ENCODE measurements around the gene SH3TC1.
A peak's percentile ranks its signal among the peaks of the same experiment; 100 is the strongest.

SH3TC1 gene

DNA sequence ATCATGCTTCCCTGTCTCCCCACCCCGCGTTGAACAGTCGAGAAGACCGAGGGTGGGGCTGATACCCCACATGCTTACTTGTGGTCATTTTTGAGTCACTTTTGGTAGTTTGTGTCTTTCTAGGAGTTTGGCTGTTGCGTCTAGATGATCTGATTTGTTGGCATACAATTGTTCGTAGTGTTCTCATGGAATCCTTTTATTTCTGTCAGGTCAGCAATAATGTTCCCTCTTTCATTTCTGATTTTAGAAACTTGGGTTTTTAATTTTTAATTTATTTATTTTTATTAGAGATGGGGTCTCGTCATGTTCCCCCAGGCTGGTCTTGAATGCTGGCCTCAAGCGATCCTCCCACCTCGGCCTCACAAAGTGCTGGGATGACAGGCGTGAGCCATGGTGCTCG is 30.9 kb downstream of the SH3TC1 start:
- DNase-seq (ENCODE audit: low read depth), result no peak

DNA sequence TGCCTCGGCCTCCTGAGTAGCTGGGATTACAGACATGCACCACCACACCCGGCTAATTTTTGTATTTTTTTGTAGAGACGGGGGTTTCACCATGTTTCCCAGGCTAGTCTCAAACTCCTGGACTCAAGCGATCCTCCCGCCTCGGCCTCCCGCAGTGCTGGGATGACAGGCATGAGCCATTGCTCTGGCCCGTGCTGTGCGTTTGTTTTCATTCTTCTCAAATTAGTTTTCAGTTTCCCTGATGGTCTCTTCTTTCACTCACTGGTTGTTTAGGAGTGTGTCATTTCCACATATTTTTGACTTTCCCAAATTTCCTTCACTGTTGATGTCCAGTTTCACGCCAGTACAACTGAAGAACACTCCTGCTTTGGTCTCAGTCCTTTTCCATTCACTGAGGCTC is 31.8 kb downstream of the SH3TC1 start:
- DNase-seq (ENCODE audit: low read depth), result no peak

DNA sequence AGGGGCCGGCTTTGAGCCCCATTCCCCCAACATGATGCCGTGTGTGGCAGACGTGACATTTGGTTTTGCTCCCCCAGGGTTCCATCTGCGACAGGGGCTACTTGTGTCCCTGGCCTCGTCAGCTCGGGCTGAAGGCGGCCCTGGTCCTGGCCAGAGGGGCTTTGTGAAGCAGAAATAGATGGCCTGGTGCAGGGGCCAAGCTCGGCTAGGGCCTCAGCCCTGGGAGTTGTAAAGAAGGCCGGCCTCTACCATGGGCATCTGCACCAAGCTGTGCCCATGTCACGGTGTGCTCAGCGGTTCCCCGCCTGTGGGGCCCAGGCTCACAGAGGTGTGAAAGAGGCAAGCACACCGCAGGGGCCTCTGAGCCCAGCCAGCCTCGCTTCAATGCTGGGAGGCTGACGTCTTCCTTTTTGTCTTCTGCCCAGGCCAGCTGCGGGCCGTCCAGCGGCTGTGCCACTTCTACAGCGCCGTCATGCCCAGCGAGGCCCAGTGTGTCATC is 32.5 kb downstream of the SH3TC1 start:
- DNase-seq (ENCODE audit: low read depth), result no peak

DNA sequence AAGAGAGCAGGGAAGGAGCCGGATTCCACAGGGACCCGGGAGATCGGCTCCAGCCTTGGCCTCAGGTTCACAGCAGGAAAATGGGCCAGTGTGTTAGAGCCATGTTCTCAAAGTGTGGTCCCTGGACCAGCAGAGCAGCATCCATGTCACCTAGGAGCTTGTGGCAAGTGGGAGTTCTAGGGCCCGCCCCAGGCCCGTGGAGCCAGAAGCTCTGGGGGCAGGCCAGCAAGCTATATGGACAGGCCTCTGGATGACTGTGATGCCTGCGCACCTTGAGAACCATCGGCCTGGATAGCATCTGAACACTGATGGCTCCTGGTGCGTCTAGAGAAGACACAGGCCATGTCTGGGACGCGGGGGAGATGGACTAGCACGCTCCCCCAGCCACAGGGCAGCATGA is 33.7 kb downstream of the SH3TC1 start:
- no peak for DNase-seq (ENCODE audit: low read depth)

DNA sequence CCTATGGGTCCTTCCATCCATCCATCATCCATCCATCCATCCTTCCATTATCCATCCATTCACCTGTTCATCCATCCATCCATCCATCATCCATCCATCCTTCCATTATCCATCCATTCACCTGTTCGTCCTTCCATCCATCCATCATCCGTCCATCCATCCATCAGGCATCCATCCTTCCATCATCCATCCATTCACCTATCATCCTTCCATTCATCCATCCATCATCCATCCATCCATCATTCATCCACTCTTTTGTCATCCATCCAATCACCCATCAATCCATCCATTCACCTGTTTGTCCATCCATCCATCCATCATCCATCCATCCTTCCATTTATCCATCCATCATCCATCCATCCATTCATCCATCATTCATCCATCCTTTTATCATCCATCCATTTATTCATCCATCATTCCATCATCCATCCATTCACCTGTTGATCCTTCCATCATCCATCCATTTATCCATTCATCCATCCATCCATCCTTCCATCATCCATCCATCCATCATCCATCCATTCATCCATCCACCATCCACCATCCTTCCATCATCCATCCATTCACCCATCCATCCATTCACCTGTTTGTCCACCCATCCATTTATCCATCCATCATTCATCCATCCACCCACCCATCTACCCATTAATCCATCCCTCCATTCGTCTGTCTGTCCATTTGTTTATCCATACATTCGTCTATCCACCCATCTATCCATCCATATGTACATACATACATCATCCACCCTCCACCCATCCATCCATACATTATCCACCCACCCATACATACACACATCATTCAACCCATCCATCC is 34.8 kb downstream of the SH3TC1 start:
- no peak for DNase-seq (ENCODE audit: low read depth)

DNA sequence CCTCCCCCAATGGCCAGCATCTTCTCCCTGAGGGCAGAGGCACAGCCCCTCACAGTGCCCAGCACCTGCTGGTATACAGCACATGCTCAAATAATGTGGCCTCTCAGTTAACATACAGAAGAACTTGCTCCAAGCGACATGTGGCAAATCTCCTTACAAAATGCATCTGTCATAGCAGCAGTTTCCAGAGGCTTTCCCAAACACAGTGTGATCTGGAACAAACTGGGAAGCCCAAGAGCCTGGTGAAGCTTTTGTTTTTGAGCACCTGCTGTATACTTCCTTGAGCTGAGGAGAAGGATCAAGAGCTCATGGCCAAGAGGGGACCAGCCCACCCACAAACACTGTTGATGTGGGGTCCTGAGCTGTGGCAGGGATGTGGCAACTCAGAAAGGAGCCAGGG is 35.6 kb downstream of the SH3TC1 start:
- DNase-seq (ENCODE audit: low read depth), result no peak

DNA sequence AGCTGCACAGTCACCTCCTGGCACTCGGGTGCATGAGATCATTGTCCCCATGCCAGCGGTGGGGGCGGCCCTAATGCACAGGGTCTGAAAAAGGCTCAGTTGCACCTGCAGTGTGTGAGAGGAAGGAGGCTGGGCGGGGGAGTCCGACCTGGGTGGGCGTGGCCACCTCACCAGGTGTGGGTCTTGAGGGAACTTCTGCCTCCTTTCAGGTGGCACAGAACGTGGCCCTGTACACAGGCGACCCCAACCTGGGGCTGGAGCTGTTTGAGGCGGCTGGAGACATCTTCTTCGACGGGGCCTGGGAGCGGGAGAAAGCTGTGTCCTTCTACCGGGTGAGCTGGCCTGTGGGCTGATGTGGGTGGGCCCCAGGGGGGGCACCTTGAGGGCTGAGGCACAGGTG is 36.1 kb downstream of the SH3TC1 start:
- no peak for DNase-seq (ENCODE audit: low read depth)

DNA sequence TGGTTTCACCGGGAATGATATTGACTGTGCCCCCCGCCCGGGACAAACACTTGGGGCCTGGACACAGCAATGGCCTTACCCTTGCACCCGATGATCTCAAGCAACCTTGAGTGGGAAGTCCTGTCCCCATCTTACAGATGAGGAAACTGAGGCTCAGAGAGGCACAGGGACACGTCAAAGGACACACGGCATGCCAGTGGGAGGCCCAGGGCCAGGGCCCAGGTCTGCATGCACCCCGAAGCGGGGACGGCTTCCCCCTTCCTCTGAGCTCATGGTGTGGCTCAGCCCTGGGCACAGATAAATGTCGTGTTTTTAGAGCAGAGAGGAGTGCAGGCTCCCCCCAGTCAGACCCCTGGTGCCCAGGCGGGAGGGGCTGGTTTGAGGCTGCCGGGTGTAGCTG is 36.6 kb downstream of the SH3TC1 start:
- DNase-seq (ENCODE audit: low read depth), result no peak

DNA sequence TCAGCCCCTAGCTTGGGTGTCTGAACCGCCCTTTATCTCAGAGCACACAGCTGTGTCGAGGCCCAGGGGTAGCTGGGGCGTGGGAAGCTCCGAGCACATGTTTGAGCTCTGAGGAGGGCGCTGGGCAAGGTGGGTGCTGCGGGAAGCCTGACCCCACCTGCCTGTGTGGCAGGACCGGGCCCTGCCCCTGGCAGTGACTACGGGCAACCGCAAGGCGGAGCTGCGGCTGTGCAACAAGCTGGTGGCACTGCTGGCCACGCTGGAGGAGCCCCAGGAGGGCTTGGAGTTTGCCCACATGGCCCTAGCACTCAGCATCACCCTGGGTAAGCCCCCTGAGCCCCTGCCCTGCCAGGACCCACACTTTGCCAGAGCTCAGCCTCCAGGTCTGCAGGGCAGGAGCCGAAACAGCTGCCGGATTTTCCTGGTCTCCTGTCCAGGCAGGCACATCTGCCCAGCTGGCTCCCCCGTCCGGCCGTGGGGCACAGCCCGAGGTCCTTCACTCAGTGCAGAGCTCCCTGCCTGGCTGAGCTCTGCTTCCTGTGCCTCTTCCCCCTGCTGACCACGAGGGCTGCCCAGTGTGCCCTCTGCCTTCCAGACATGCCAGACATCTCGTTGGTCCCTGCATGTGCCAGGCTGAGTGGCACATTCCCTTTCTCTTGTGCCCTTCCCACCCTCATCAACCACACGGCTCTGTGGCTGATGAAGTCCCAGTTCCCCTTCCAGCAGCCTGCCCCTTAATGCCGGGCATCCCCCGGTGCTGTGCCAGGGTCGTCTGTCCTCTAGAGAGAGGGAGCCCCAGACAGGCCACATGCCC is 37.2 kb downstream of the SH3TC1 start:
- no peak for DNase-seq (ENCODE audit: low read depth)

DNA sequence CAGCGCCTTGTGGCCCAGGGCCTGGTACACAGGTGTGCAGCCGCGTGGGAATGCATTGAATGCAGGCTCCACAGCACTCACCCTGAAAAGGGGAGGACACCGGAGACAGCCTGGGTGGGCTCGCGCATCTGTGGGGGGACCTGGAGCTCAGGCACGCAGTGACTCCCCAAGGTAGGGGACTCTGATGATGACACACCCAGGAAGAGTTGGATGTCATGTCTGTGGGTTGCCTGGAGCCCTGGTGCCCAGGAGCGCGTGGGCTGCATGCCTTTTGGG is 37.8 kb downstream of the SH3TC1 start:
- no peak for DNase-seq (ENCODE audit: low read depth)

DNA sequence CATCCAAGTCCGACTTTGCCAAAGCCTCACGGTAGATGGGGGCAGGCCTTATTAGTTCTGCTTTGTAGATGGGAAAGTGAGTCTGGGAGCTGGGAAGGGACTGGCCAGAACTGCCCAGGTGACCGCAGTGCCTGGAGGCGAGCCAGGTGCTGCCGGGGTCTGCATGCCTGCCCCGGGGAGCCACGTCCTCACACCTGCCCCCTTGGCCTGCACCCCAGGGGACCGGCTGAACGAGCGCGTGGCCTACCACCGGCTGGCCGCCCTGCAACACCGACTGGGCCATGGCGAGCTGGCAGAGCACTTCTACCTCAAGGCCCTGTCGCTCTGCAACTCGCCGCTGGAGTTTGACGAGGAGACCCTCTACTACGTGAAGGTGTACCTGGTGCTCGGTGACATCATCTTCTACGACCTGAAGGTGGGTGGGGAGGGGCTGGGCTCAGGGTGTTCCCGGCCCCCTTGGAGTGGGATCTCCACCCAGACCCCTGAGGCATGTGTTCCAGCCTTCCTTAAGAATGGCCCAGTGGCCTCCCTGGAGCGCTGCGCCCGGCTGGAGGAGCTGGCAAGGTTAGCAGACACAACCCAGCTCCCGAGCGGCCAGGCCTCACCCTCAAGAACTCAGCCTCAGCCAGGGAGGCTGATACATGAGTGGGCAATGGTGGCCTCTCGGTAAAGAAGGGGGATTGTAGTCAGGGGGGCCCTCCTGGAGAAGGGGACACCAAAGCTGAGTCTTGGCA is 38.3 kb downstream of the SH3TC1 start:
- no peak for DNase-seq (ENCODE audit: low read depth)

DNA sequence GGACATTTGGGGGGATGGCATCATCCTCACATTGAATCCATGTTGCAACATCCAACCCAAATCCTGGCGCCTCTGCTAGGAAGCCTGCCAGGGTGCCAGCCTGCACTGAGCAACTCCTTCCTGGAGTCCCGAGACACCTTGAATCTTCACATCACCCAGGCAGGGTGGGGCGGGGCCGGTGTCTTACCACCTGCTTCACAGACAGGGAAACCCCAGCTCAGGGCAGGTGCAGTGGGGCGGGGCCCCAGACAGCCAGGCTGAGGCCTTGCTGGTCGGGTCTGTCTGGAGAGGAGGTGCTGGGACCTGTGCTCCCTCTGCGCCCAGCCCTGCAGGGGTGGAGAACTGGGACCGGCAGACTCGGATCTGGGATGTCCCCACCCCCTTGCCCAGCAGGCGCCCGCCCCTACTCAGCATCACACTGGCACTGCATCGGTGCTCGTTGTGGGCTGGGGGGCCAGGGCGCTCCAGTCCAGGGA is 39.0 kb downstream of the SH3TC1 start:
- no peak for DNase-seq (ENCODE audit: low read depth)

DNA sequence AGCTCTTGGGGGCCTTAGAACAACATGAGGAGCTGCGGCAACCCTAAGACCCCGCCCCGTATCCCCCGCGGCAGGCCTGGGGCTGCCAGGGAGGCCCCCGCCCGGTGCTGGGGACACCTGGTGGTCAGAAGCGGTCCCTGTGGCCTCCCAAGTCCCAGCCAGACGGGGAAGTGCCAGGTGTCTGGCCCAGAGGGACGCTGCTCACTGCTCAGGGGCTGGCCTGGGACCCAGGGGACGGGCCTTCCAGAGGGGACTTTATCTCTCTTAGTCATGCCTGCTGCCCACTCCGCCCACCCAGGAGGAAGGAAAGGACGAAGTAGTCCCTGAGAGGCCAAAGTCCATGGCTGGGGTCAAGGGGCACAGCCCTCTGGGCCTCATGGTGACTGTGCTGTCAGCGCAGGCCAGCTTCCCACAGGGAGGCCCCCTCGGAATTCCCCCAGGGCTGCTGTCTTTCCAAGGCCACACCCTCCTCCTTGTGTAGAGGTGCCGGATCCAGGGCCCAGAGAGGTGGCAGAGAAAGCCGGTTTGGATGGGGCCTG is 39.5 kb downstream of the SH3TC1 start:
- no peak for DNase-seq (ENCODE audit: low read depth)

DNA sequence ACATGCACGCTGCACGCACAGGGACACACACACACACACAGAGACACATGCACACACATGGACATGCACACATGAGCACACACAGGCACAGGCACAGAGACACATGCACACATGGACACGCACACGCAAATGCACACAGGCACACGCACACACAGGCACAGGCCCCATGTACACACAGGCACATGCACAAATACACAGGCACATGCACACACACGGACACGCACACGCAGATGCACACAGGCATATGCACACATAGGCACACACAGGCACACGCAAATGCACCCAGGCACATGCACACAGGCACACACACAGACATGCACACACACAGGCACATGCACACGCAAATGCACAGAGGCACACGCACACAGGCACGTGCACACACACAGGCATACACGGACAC is 40.1 kb downstream of the SH3TC1 start:
- no peak for DNase-seq (ENCODE audit: low read depth)

DNA sequence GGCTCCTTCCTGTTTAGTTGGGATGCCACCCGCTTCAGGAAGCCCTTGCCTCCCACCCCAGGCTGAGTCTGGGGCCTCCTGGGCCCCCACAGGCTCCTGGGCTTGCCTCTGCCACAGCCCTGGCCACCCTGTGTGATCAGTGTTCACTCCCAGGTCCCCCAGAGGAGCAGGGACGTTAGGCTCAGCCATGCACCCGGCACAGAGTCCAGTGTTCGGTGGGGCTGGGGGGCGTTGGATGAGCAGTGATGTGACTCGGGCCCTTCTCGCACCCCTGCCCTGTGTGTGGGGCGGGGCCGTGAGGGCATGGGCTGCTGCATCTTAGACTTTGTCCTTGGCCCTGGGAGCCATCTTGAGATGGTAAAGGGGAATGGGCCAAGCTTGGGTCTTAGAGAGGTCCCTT is 40.6 kb downstream of the SH3TC1 start:
- no peak for DNase-seq (ENCODE audit: low read depth)

DNA sequence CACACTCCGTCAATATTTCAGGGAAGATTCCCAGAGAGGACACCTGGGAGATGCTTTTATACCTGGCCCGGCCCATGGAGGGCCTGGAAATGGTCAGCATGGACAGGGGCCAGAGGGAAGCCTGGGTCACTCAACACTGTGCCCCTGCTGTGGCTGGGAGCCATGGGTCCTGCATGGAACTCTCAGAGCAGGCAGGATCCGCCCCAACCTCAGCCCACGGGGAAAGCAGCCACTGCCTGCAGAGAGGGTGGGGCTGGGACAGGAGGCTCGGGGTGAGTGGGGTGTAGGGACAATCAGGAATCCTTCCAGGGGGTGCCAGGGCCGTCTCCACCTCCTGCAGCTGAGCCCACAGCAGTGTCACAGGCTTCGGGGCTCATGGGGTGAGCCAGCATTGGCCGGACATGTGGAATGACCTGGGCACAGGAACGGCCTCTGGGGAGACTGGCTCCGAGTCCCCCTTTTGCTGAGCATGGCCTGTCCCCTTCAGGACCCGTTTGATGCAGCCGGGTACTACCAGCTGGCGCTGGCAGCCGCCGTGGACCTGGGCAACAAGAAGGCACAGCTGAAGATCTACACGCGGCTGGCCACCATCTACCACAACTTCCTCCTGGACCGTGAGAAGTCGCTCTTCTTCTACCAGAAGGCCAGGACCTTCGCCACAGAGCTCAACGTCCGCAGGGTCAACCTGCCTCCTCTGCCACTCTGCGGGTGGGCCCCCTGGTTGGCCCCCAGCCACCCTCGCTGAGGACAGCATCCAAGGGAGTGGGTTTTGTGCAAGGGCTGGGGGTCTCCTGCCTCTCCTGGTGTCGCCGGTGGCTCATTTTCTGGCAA is 41.3 kb downstream of the SH3TC1 start:
- DNase-seq (ENCODE audit: low read depth), result no peak

DNA sequence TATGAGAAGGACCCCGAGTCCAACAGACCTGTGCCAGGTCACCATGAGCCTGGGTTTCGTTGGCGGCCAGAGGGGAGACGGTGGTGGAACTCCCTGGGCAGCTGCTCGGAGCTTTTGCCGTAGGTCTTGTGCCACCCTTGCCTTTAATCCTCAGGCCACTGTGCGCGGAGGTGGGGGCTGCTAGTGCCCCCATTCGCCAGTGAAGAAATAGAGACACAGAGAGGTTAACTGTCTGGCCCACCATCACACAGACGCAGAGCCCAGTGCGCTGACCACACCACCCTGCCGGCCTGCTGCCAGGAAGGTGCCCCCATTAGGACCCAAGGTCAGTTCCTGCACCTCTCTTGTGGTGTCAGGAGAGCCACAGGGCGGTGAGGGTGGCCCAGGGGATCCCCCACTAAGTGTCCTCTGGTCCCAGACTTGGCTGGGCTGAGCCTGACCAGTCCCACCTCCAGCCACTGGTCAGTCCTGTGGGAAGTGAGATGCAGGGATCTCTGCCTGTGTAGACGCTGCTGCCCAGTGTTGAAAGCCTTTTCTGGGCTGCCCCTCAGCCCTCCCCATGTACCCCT is 42.2 kb downstream of the SH3TC1 start:
- DNase-seq (ENCODE audit: low read depth), result no peak

DNA sequence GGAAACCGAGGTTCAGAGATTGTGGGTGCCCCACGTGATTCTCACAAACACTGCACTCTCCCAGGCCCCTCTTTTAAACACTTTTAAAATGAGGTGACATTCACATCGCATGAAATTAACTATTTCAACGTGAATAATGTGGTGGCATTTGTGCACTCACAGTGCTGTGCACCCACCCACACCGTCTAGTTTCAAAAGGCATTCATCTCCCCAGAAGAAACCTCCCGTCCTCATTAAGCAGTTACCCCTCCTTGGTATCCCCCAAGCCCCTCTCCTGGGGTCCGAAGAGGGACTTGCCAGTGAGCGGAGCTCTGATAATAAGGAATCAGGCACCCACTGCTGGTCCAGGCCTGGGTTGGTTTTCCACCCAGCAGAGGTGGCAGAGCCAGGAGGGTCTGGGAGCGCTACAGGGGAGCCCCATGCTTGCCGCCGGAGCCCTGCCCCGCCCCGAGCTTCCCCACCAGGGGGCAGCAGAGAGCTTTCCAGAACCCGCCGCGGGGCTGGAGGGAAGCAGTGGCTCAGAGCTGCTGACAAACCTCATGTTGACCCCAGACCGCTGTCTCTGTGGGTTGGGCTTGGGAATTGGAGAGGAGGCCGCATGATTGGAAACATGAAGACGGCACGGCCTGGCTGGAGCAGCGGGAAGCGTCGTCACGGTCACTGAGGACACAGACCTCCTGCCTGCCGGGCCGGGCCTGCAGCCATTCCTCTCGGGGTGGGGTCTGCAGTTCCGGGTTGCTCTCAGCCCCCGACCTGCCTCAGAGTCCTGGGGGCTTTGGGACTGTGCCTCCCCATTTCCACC is 43.0 kb downstream of the SH3TC1 start:
- peak; percentile 40 for DNase-seq (ENCODE audit: low read depth)

DNA sequence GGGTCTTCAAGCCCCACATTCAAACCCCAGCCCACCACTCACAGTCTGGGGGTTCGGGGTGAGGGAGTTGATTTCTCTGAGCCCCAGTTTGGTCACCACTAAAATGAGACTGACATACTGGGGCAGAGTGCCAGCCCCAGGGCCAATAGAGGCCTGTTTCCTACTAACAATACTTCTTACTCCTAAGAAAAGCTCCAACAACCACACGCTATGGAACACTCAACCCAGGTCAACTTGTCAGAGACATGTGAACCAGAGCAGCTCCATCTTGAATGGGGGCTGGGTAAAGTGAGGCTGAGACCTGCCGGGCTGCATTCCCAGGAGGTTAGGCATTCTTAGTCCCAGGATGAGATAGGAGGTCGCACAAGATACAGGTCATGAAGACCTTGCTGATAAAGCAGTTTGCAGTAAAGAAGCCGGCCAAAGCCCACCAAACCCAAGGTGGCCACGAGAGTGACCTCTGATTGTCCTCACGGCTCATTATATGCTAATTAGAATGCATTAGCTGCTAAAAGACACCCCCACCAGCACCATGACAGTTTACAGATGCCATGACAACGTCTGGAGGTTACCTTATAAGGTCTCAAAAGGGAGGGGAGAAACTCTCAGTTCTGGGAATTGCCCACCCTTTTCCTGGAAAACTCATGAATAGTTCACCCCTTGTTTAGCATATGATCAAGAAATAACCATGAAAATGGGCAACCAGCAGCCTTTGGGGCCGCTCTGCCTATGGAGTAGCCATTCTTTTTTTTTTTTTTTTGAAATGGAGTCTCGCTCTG is 43.9 kb downstream of the SH3TC1 start:
- no peak for DNase-seq (ENCODE audit: low read depth)
